Nucleus accumbens (tissue), 56 donors: ENCODE measurements around the gene OBI1.

Experiments
- DNase-seq, 56 donors: peaks; one replicate each; lab custom pipeline; 2025; lab: John Stamatoyannopoulos, UW

Gene OBI1

GRCh38 chr13:78604782-78605611 lies 54.0 kb downstream of the OBI1 start:
- DNase-seq, result no peak

GRCh38 chr13:78603240-78603957 lies 55.6 kb downstream of the OBI1 start, which contains the start of gene POU4F1:
POU4F1 (minus strand) TSS chr13:78603552; CDS start chr13:78603326, 226 bp downstream.
- peak in 4 of 56 donors; percentile 2 to 39 (median 18) for DNase-seq

GRCh38 chr13:78602561-78603239 lies 56.3 kb downstream of the OBI1 start:
- no peak for DNase-seq

- no peak for DNase-seq
Observed at GRCh38 chr13:78601874-78602560, 56.9 kb downstream of the OBI1 start.

- no peak for DNase-seq
Observed at GRCh38 chr13:78601124-78601873, 57.7 kb downstream of the OBI1 start.

- DNase-seq, result no peak
Observed at GRCh38 chr13:78600280-78600883, 58.6 kb downstream of the OBI1 start.

- no peak for DNase-seq
Observed at GRCh38 chr13:78599645-78600279, 59.2 kb downstream of the OBI1 start.

- no peak for DNase-seq
Observed at GRCh38 chr13:78598966-78599644, 59.9 kb downstream of the OBI1 start.

GRCh38 chr13:78598116-78598781 lies 60.7 kb downstream of the OBI1 start:
- DNase-seq, result no peak

GRCh38 chr13:78597602-78597932 lies 61.4 kb downstream of the OBI1 start:
- DNase-seq, result no peak

- DNase-seq, result no peak
Observed at GRCh38 chr13:78596736-78597601, 62.0 kb downstream of the OBI1 start.

- DNase-seq, result no peak
Observed at GRCh38 chr13:78596399-78596735, 62.6 kb downstream of the OBI1 start.

GRCh38 chr13:78595495-78596398 lies 63.2 kb downstream of the OBI1 start:
- no peak for DNase-seq

GRCh38 chr13:78594456-78594975 lies 64.4 kb downstream of the OBI1 start:
- DNase-seq, result no peak

- DNase-seq, result no peak
Observed at GRCh38 chr13:78593652-78594455, 65.1 kb downstream of the OBI1 start.
